Measurements from ENCODE around the gene MUC20. TPM values are rescaled to one million over a fixed set of nuclear protein-coding genes. Genes with fewer than 3 reads are reported as not detected.

The MUC20 gene
- total and polyA plus RNA-seq, 2 of the 8 experiments (the other 6 are each of a cell fraction or from before 2014, with no cell fraction given) = 0.24 to 0.26 TPM

DNA sequence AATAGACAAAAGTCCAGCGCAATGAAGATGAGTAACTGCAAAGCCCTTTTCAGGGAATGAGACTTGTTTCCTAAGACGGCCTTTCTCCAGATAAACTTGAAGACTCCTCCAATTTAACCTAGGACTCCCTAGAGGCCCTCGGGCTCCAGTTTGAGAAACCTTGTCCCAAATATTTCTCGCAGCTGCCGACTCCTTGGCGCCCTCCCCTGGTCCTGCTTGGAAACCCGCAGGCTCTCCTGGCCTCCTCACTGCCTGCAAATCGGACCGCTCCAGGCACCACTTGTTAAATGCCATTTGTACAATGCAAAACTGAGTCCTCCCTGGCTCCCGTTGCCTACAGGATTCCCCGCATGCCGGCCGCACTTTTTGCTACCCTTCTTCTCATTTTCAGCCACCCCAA is 54.1 kb downstream of the MUC20 start:
- Histone ChIP-seq H3K9me3 (ENCODE audit: insufficient read depth in 2 of 2, low read depth in 1 of 2, low read length in 1 of 2) (peaks cover 2 to 5% of the 10 kb centered on the region in 2 experiments; a peak in 1 of 4 replicates), H3K36me3 (ENCODE audit: control insufficient read depth in 2 of 4, insufficient read depth in 4 of 4, low read length in 3 of 4) (no peaks in the 10 kb centered on the region), H2AK5ac (ENCODE audit: low read depth, low read length) (no peak overlapping the region), H4K5ac (ENCODE audit: insufficient read length, low read depth, low read length) (no peak overlapping the region), H4K8ac (ENCODE audit: extremely low read depth, insufficient read depth, low read length) (no peak overlapping the region), H3K18ac (ENCODE audit: extremely low read depth, low read length) (no peak overlapping the region), H3K4me1 (replicated peaks in 1 of 4; ENCODE audit: control insufficient read depth in 3 of 4, insufficient read depth in 4 of 4, low read length in 3 of 4) (no peaks in the 10 kb centered on the region), H2BK15ac (ENCODE audit: low read length) (no peak overlapping the region), H2BK120ac (replicated peaks; ENCODE audit: low read depth, low read length) (no peak overlapping the region), H2AFZ (ENCODE audit: low read length) (no peak overlapping the region), H2BK12ac (ENCODE audit: low read depth, low read length) (no peak overlapping the region), H3K79me2 (ENCODE audit: control insufficient read depth in 1 of 2, insufficient read depth in 2 of 2, low read length in 2 of 2) (no peaks in the 10 kb centered on the region), H4K20me1 (replicated peaks in 1 of 2; ENCODE audit: control insufficient read depth in 1 of 2, insufficient read depth in 2 of 2, low read length in 2 of 2) (no peaks in the 10 kb centered on the region), H3K14ac (ENCODE audit: insufficient read length) (no peak overlapping the region), H3K27ac (ENCODE audit: low read depth, low read length) (no peak overlapping the region), H3K23ac (ENCODE audit: insufficient read length) (no peak overlapping the region), H2BK5ac (ENCODE audit: low read depth, low read length) (no peak overlapping the region), H3K79me1 (ENCODE audit: low read depth, low read length) (no peaks in the 10 kb centered on the region), H3K27me3 (replicated peaks in 1 of 4; ENCODE audit: control insufficient read depth in 3 of 4, extremely low read depth in 1 of 4, insufficient read depth in 3 of 4, low read length in 3 of 4) (no peaks in the 10 kb centered on the region), H3K4me3 (ENCODE audit: extremely low read depth in 1 of 4, insufficient read depth in 2 of 4, low read depth in 3 of 4, low read length in 4 of 4) (no peak overlapping the region), H3K4ac (replicated peaks; ENCODE audit: insufficient read length, low read depth, low read length) (no peak overlapping the region), H2BK20ac (ENCODE audit: low read length) (no peak overlapping the region), H3K23me2 (ENCODE audit: low read depth, low read length) (peaks cover 3% of the 10 kb centered on the region; the same call in 1 of the 2 replicates), H3K56ac (replicated peaks; ENCODE audit: insufficient read length, low read depth, low read length) (no peak overlapping the region), H3K4me2 (ENCODE audit: insufficient read depth in 1 of 2, low read depth in 2 of 2, low read length in 2 of 2) (no peak overlapping the region), H3K9ac (replicated peaks in 1 of 4; ENCODE audit: extremely low read depth in 1 of 4, low read depth in 3 of 4, low read length in 3 of 4) (no peak overlapping the region), H4K91ac (replicated peaks; ENCODE audit: insufficient read length, low read length) (no peak overlapping the region)
- ChIA-PET POLR2A (ENCODE audit: partially characterized antibody) (no interaction called here), CTCF (ENCODE audit: partially characterized antibody) (interaction anchor here (0.9 to 1.9 kb wide), 5 partner anchors 11 to 76 kb away, joined by 3 to 5 read pairs (median 4); no protein-coding TSS in a partner anchor)
- FAIRE-seq = no peak
- DNase-seq (ENCODE audit: low read depth in 1 of 2, low spot score in 2 of 2) = peak; percentile 21 to 87
- 62% methylated on average over 13 of the region's 13 CpGs; no CpG with 5 or more reads in 1 of the 2 experiments for WGBS, 2 experiments (ENCODE audit: extremely low coverage in 1 of 2, insufficient coverage in 1 of 2, insufficient read length in 1 of 2, insufficient replicate concordance in 2 of 2, low coverage in 1 of 2, low lambda C conversion rate in 2 of 2, missing lambda C conversion rate in 1 of 2)
- TF ChIP-seq RFX5 (IDR thresholded peaks at IDR 0.05; ENCODE audit: borderline replicate concordance, low read depth, low read length) (no peak), SRF (IDR thresholded peaks at IDR 0.05; ENCODE audit: low read depth, low read length) (no peak), ASH2L (IDR thresholded peaks at IDR 0.05; ENCODE audit: low read length) (no peak), KDM5A (IDR thresholded peaks at IDR 0.05; ENCODE audit: low read length) (no peak), CEBPB (IDR thresholded peaks at IDR 0.05; ENCODE audit: low read depth, low read length) (no peak), HDAC2 (IDR thresholded peaks at IDR 0.05; ENCODE audit: borderline replicate concordance in 1 of 2, low read depth in 2 of 2, low read length in 2 of 2) (no peak)
- TF ChIP-seq, protein P1, sequence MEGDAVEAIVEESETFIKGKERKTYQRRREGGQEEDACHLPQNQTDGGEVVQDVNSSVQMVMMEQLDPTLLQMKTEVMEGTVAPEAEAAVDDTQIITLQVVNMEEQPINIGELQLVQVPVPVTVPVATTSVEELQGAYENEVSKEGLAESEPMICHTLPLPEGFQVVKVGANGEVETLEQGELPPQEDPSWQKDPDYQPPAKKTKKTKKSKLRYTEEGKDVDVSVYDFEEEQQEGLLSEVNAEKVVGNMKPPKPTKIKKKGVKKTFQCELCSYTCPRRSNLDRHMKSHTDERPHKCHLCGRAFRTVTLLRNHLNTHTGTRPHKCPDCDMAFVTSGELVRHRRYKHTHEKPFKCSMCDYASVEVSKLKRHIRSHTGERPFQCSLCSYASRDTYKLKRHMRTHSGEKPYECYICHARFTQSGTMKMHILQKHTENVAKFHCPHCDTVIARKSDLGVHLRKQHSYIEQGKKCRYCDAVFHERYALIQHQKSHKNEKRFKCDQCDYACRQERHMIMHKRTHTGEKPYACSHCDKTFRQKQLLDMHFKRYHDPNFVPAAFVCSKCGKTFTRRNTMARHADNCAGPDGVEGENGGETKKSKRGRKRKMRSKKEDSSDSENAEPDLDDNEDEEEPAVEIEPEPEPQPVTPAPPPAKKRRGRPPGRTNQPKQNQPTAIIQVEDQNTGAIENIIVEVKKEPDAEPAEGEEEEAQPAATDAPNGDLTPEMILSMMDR (IDR thresholded peaks at IDR 0.05; ENCODE audit: control extremely low read depth in 1 of 3, insufficient read depth in 1 of 3, low read depth in 1 of 3, low read length in 3 of 3) = peak; percentile 81 to 91 (median 84)

All from H1 (cell line).